Upper lobe of right lung (tissue), 1 donor: Measurements from ENCODE around the gene UBE2QL1. TPM values are rescaled to one million over a fixed set of nuclear protein-coding genes. Genes with fewer than 3 reads are reported as not detected.

Source experiments
- ATAC-seq: fragments of 200-7000 bp; cut with Tn5 transposase; one replicate; pipeline ENCODE4 v1.9.1; 2020; ENCODE audit warnings: mild to moderate bottlenecking, moderate library complexity
- DNase-seq: peaks from one replicate; pipeline ENCODE4 v3.0.0-alpha.2; 2020
- H3K27ac ChIP-seq: fragments of 200-600 bp; one replicate; pipeline ENCODE4 v1.8.0; 2022
- H3K27me3 ChIP-seq: fragments of 200-600 bp; one replicate; pipeline ENCODE4 v1.8.0; 2022; ENCODE audit warnings: mild to moderate bottlenecking
- H3K36me3 ChIP-seq: fragments of 200-600 bp; one replicate; pipeline ENCODE4 v1.8.0; 2022
- H3K4me1 ChIP-seq: fragments of 200-600 bp; one replicate; pipeline ENCODE4 v1.8.0; 2022
- H3K4me3 ChIP-seq: fragments of 200-600 bp; one replicate; pipeline ENCODE4 v1.8.0; 2022; ENCODE audit warnings: mild to moderate bottlenecking
- H3K9me3 ChIP-seq: fragments of 200-600 bp; one replicate; pipeline ENCODE4 v1.8.0; 2022
- CTCF ChIP-seq: fragments of 200-600 bp; IDR thresholded peaks from one replicate; pipeline ENCODE4 v1.8.0; 2022; ENCODE audit warnings: antibody characterized with exemption
- intact Hi-C: fragments of 100-400 bp; cut with DNase I; formaldehyde crosslinking; loops from one replicate; pipeline ENCODE4 v1.11.0; 2022
- total RNA-seq: library from RNA; stranded (reverse); fragmentation: NEBNext Ultra II Directional; extraction: Animal tissue kit (Norgen Biotek cat#: 25700); gene quantifications from one replicate; pipeline ENCODE4 v1.2.1, GENCODE V29; 2021
- donor health status: DM: no; HTN: yes; CAD: no; lungs with severe emphysema.

The UBE2QL1 gene
- total RNA-seq, 1 donor from 2014 or later, result not detected

DNA sequence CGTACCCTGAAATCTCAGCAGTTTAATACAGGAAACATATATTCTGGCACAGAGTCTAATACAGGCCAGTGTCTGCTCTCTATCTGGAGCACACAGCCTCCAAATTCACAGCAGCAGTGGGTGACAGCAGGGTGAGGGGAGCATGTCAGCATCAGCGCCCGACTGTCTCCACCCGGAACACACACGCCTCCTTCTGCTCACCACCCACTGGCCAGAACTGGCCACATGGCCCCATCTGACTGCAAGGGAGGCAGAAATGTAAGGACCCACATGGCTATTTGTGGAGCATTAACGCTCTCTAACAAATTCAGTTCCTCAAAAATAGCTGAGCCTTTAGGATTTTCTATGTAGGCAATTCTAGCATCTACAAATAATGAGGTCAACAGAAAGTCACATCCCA lies 24.6 kb downstream of the UBE2QL1 start:
- Histone ChIP-seq H3K27me3 (peaks cover 8% of the 10 kb centered on the region), H3K9me3 (no peaks in the 10 kb centered on the region)

GRCh38 chr5:6475626-6476312 lies 27.1 kb downstream of the UBE2QL1 start:
- peak; percentile 20 for ATAC-seq
- no peak for TF ChIP-seq CTCF
- Histone ChIP-seq H3K9me3 (no peaks in the 10 kb centered on the region), H3K36me3 (no peaks in the 10 kb centered on the region), H3K4me1 (no peaks in the 10 kb centered on the region), H3K27me3 (no peaks in the 10 kb centered on the region), H3K4me3 (no peak overlapping the region), H3K27ac (no peak overlapping the region)
- intact Hi-C loops, result no loop called here
- DNase-seq, result no peak

More for the DNA sequence above, 24.6 kb downstream of the UBE2QL1 start:
- Histone ChIP-seq H3K4me1 (no peaks in the 10 kb centered on the region), H3K4me3 (no peak overlapping the region), H3K36me3 (no peaks in the 10 kb centered on the region), H3K27ac (no peak overlapping the region)
- DNase-seq (no peak), ATAC-seq (no peak)
- TF ChIP-seq CTCF, result no peak
- intact Hi-C loops, result no loop called here

DNA sequence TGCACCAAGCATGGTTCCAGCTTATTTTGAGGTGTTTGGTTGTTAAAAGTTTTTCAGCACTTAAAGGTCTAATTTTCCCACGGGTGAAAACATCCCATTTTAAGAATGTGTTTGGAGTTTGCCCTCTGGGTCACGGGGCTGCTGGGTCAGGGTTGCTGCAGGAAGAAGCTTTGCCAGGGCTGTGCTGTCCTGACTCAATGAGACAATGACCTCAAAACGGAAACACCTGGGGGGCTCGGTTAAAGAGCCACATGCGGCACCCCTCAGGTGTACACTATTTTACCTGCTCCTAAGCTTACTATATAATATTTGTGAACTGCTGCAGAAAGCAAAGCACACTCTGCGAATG lies 27.6 kb downstream of the UBE2QL1 start:
- Histone ChIP-seq H3K4me3 (no peak overlapping the region), H3K27me3 (no peaks in the 10 kb centered on the region), H3K27ac (no peak overlapping the region), H3K4me1 (no peaks in the 10 kb centered on the region), H3K36me3 (no peaks in the 10 kb centered on the region), H3K9me3 (no peaks in the 10 kb centered on the region)
- DNase-seq (no peak), ATAC-seq (no peak)
- intact Hi-C loops, result no loop called here
- no peak for TF ChIP-seq CTCF

- no peak for ATAC-seq
- no peak overlapping the region for H3K27ac ChIP-seq
- DNase-seq, result no peak
- no peaks in the 10 kb centered on the region for H3K27me3 ChIP-seq
- no peak overlapping the region for H3K4me3 ChIP-seq
- no peaks in the 10 kb centered on the region for H3K9me3 ChIP-seq
- H3K36me3 ChIP-seq, result no peaks in the 10 kb centered on the region
- no peak for TF ChIP-seq CTCF
- intact Hi-C loops, result no loop called here
- H3K4me1 ChIP-seq, result no peaks in the 10 kb centered on the region
Observed at GRCh38 chr5:6478793-6479192, 30.1 kb downstream of the UBE2QL1 start.

DNA sequence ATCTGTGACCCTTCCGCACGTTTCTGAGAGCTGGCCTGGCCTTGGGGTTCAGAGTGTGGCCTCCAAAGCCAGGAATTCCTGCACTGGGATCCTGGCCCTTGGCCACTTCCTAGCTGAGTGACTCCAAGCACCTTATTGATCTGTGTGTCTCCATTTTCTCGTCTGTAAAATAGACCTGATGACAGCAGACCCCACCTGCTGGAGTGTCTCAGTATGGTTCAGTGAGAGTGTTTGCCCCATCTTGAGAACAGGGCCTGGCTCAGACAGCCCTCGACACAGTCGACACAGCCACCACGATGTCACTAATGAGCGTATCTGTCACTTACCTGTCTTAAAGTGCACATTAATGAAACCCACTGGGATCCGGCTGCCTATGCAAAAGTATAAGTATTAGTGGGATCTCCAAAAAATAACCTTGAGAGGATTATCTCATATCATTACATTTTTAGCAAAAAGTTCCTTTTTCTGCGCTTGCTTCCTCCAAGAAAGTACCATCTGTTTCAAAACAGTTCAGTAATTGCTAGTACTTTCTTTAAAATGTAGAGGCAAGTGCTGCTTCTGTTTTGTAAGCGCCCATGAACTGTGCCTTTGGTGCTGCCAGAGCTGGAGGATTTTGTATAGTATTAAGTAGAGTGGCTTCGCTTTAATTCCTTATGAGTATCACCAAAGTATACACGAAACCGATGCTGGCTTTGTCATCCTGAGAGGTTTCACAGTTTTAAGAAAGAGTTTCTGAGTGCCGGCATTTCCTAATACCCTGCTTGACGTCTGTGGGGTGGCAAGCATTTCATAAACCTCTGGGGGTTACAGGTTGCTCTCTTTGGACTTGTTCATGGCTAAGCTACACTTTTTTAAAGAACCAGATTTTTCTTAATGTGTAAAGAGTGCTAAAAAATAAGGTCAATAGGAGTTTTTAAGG lies 31.7 kb downstream of the UBE2QL1 start:
- DNase-seq, result no peak
- no peak for TF ChIP-seq CTCF
- intact Hi-C loops, result no loop called here
- no peak for ATAC-seq
- no peaks in the 10 kb centered on the region for H3K36me3 ChIP-seq
- no peak overlapping the region for H3K4me3 ChIP-seq
- no peaks in the 10 kb centered on the region for H3K4me1 ChIP-seq
- peaks cover 6% of the 10 kb centered on the region for H3K27me3 ChIP-seq
- no peak overlapping the region for H3K27ac ChIP-seq
- no peaks in the 10 kb centered on the region for H3K9me3 ChIP-seq
